GM13976 (cell line): ENCODE results near the gene GASK1A.

ENCODE experiments used
- DNase-seq: peaks from one replicate; pipeline ENCODE4 v3.0.0; 2012; ENCODE audit warnings: low spot score
- in situ Hi-C: fragments of 300-500 bp; cut with MboI; formaldehyde crosslinking; loops from one replicate; pipeline ENCODE4 v1.12.0; 2022; ENCODE audit warnings: low sequenced_read_pairs, mixed read lengths, inconsistent platforms; ENCODE audit not compliant: unreplicated experiment
- TF ChIP-seq, protein P1 (sequence below): IDR thresholded peaks from 2 replicates; pipeline ENCODE4 v1.5.1; 2012; ENCODE audit warnings: borderline replicate concordance, mild to moderate bottlenecking; ENCODE audit not compliant: insufficient read depth; ENCODE audit errors: extremely low read depth, missing control alignments, control extremely low read depth

GASK1A gene

DNA sequence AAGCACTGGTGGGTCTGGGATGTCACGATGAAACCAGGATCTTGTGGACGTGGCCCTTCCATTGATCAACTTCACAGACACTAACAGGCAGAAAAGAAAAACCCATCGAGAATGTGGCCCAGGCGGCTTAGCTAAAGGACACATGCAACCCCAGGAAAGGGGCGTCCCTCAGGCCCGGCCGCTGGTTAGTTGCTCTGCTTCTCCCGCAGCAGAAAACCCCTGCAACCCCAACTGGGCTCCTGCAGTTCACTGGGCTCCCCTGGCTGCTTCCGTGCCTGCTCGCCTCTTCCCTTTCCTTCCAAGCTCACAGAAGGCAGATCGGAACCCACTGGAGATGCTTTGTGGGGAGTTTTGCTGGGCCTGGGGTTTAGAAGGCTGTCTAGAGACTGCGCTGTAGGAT, 1.1 kb downstream of the GASK1A start:
- TF ChIP-seq, protein P1, sequence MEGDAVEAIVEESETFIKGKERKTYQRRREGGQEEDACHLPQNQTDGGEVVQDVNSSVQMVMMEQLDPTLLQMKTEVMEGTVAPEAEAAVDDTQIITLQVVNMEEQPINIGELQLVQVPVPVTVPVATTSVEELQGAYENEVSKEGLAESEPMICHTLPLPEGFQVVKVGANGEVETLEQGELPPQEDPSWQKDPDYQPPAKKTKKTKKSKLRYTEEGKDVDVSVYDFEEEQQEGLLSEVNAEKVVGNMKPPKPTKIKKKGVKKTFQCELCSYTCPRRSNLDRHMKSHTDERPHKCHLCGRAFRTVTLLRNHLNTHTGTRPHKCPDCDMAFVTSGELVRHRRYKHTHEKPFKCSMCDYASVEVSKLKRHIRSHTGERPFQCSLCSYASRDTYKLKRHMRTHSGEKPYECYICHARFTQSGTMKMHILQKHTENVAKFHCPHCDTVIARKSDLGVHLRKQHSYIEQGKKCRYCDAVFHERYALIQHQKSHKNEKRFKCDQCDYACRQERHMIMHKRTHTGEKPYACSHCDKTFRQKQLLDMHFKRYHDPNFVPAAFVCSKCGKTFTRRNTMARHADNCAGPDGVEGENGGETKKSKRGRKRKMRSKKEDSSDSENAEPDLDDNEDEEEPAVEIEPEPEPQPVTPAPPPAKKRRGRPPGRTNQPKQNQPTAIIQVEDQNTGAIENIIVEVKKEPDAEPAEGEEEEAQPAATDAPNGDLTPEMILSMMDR, result no peak
- no peak for DNase-seq
- in situ Hi-C loops, result no loop called here

DNA sequence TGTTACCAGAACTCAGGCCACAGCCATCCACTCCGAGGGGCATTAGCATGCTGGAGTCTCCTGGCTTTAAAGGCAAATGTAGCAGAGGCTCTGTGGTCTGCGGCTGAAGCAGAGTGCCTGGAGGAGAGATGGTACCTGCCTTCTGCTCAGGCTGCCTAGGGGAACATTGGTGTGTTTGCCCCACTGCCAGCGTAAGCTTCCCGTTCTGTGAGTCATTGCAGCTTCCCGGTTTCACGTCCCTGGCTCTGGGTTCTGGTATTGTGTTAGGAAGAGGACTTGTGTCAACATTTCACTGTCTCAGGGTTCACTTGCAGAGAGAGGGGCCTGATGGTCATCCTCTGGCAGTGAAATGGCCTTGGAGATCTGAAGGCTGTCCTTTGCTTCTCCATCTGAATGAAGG, 1.8 kb downstream of the GASK1A start:
- TF ChIP-seq, protein P1, result no peak
- in situ Hi-C loops, result no loop called here

DNA sequence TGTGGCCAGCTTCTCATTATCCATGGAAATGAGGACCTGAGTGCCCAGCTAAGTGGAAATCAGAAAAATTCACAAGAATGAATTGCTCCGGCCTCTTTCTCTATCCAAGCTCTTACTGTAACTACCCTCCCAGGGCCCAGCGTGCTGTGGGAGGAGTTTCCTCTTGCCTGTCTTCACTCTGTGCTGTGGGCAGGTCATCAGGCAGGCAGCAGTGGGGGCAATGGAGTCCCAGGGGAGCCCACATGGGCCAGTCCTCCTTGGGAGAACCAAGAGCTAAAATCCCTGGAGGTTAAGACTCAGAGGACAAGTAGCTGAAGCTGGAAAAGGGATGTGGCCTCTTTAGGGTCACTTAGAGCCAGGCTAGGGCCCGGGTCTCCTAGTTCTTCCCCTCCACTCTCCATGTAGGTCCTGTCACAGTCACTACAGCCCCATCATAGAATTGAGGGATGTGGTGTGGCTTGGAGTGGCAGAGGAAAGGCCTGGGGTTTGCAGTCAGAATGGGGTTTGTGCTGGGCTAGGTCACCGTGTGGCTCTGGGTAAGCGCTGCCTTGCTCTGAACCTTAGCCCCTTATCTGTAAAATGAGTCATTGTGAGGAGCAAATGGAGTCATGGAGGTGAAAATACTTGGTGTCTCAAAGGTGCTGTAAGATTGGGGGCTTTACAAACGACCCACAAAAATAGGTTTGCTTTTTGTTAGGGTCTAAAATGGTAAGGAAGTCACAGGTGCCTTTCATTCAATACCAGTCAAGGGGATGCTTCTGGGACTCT, 3.7 kb downstream of the GASK1A start:
- in situ Hi-C loops, result no loop called here
- DNase-seq, result no peak
- TF ChIP-seq, protein P1, result no peak

More for the DNA sequence above, 1.8 kb downstream of the GASK1A start:
- DNase-seq, result no peak

DNA sequence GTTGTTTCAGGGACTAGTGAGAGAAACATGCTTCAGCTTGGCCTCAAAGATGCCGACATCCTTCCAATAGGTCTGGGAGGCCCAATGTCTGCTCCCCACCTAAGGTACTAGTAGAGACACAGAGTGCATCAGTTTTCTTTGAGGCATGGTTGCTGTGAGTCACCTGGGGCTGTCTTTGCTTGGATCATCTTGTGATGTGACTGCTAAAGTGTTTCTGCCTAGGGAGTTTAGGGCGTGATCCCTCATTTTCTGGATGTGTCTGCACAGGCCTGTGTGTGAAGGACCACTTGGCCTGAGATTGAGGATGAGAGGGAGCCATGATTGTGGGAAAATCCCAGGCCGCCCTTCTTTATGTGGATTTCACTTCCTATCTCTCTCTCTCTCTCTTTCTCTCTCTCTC, 4.8 kb downstream of the GASK1A start:
- no peak for DNase-seq
- in situ Hi-C loops, result no loop called here
- TF ChIP-seq, protein P1, result no peak

DNA sequence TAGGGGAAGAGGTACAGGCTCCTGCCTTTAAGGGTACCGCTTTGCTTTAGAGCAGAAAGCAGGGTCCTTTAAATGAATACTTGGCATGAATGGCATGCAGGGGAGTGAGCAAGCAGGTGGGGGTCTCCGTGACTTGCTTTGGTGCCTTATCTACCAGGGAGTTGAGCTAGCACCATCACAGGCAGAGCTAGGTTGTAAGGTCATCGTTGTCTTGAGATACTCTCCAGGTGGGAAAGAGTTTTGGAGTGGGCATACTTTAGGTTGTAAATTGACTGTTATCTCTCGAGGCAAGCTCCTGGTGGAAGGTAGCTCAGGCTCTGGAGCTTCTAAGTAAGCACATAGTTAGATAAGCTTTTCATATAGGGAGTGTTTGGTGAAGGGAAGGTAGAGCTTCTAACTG, 5.6 kb downstream of the GASK1A start:
- in situ Hi-C loops, result no loop called here
- TF ChIP-seq, protein P1, result no peak

DNA sequence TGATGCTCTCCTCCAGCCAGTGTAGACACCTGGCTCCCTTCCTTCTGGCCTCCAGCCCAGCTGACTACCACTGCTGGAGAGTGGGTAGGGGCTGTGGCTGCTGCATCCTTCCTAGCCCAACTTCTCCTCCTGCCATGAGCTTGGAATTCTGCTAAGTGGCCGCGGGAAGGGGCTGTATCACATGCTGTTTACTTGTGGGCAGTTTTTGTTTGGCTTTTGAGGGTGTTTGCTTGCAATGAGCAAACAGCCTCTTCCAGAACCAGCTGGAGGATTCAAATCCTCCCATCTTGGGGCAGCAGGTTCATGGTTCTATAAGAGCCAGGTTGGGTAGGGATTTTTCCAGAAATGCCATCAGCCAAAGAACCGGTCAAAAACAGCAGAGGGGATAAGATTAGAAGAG, 9.0 kb downstream of the GASK1A start:
- DNase-seq, result no peak
- TF ChIP-seq, protein P1, result no peak
- in situ Hi-C loops, result no loop called here

More for the DNA sequence above, 5.6 kb downstream of the GASK1A start:
- DNase-seq, result no peak
